ENCODE results near the gene CCIN.

DNA sequence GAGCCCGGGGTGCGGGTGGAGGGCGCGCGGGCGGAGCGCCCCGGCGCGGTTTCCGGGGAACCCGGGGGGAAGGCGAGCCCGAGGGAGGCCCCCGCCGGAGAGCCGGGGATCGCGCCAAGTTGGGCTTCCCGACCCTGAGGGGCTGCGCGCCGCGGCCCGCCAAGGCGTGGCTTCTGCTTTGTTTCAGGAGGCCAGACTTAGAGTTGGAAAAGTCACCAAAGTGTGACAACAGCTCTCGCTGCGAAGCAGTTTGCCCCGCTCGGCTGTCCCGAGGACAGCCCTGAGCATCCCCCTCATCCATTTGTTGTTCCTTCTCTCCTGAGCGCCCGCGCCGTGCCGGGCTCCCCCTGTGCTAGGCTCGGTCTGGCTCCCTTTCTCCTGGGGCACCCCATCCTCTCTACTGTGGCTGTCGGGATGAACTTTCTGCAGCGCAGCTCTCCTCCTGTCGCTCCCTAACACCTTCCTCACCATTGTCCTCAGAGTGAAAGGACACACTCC is 32.2 kb upstream of the CCIN start:
- TF ChIP-seq POLR2A (IDR thresholded peaks at IDR 0.05): no peak
- TF ChIP-seq, protein P1, sequence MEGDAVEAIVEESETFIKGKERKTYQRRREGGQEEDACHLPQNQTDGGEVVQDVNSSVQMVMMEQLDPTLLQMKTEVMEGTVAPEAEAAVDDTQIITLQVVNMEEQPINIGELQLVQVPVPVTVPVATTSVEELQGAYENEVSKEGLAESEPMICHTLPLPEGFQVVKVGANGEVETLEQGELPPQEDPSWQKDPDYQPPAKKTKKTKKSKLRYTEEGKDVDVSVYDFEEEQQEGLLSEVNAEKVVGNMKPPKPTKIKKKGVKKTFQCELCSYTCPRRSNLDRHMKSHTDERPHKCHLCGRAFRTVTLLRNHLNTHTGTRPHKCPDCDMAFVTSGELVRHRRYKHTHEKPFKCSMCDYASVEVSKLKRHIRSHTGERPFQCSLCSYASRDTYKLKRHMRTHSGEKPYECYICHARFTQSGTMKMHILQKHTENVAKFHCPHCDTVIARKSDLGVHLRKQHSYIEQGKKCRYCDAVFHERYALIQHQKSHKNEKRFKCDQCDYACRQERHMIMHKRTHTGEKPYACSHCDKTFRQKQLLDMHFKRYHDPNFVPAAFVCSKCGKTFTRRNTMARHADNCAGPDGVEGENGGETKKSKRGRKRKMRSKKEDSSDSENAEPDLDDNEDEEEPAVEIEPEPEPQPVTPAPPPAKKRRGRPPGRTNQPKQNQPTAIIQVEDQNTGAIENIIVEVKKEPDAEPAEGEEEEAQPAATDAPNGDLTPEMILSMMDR (IDR thresholded peaks at IDR 0.05): no peak
- TF ChIP-seq EP300 (IDR thresholded peaks at IDR 0.05): no peak
- no peak for TF ChIP-seq POLR2AphosphoS5 (IDR thresholded peaks at IDR 0.05)

All from suprapubic skin (tissue), 4 donors.